HG03139 (cell line): ENCODE data around the gene PSMB10.

Source experiments
- ATAC-seq: cut with Tn5 transposase; IDR thresholded peaks from one replicate; pipeline ENCODE4 v1.9.1; 2021; ENCODE audit not compliant: unreplicated experiment

The PSMB10 gene

GRCh38 chr16:67893743-67894399 is 42.8 kb downstream of the PSMB10 start:
- ATAC-seq: no peak

- ATAC-seq: peak; percentile 75
Observed at GRCh38 chr16:67892899-67893742, 43.5 kb downstream of the PSMB10 start, which contains the start of gene PSKH1. PSKH1 (plus strand) TSS chr16:67893254; CDS start chr16:67908750, 15,496 bp downstream.

GRCh38 chr16:67892375-67892774 is 44.3 kb downstream of the PSMB10 start:
- no peak for ATAC-seq

GRCh38 chr16:67888331-67888730 is 48.3 kb downstream of the PSMB10 start:
- no peak for ATAC-seq

GRCh38 chr16:67886387-67886786 is 50.3 kb downstream of the PSMB10 start:
- ATAC-seq: no peak

- ATAC-seq: no peak
Observed at GRCh38 chr16:67885976-67886375, 50.7 kb downstream of the PSMB10 start.

- ATAC-seq: no peak
Observed at GRCh38 chr16:67885545-67885944, 51.1 kb downstream of the PSMB10 start.

- ATAC-seq: no peak
Observed at GRCh38 chr16:67884684-67885083, 52.0 kb downstream of the PSMB10 start, which contains the start of gene NRN1L. NRN1L (plus strand) TSS chr16:67884885; CDS start chr16:67884904, 19 bp downstream.
